AG10803 (cell line): ENCODE measurements around the gene ARRDC2.

Experiments
- DNase-seq: peaks from one replicate; pipeline ENCODE4 v3.0.0; 2010; ENCODE audit warnings: low read depth
- H3K4me3 ChIP-seq: 2 replicates; pipeline ENCODE4 v1.5.1; 2011; ENCODE audit warnings: mild to moderate bottlenecking, low read length, control low read depth
- CTCF ChIP-seq: conservative IDR thresholded peaks from 2 replicates; pipeline ENCODE4 v1.5.1; 2011; ENCODE audit warnings: mild to moderate bottlenecking, low read length, control low read depth, inconsistent platforms

ARRDC2 gene

GRCh38 chr19:17967257-17968051 lies 40.5 kb upstream of the ARRDC2 start:
- H3K4me3 ChIP-seq = no peak overlapping the region
- DNase-seq = no peak
- TF ChIP-seq CTCF = no peak

- no peak for TF ChIP-seq CTCF
Measured at GRCh38 chr19:17968362-17968761, 39.6 kb upstream of the ARRDC2 start.

GRCh38 chr19:17969096-17969792 lies 38.7 kb upstream of the ARRDC2 start:
- DNase-seq = no peak
- no peak overlapping the region for H3K4me3 ChIP-seq
- no peak for TF ChIP-seq CTCF

More at GRCh38 chr19:17968362-17968761, 39.6 kb upstream of the ARRDC2 start:
- no peak for DNase-seq
- H3K4me3 ChIP-seq = no peak overlapping the region

- no peak for DNase-seq
- no peak for TF ChIP-seq CTCF
- no peak overlapping the region for H3K4me3 ChIP-seq
Measured at GRCh38 chr19:17972230-17972629, 35.7 kb upstream of the ARRDC2 start.

- no peak for TF ChIP-seq CTCF
- no peak overlapping the region for H3K4me3 ChIP-seq
- no peak for DNase-seq
Measured at GRCh38 chr19:17973759-17974158, 34.2 kb upstream of the ARRDC2 start.

GRCh38 chr19:17974551-17974950 lies 33.4 kb upstream of the ARRDC2 start:
- DNase-seq = no peak
- H3K4me3 ChIP-seq = no peak overlapping the region
- TF ChIP-seq CTCF = no peak

- DNase-seq = no peak
- H3K4me3 ChIP-seq = no peak overlapping the region
- TF ChIP-seq CTCF = no peak
Measured at GRCh38 chr19:17975032-17975431, 32.9 kb upstream of the ARRDC2 start.
